Globus pallidus (tissue), 1 donor: ENCODE data around the gene BCAR1.
"Not testable (repeated sequence)": the region's sequence is repeated elsewhere in the genome, so short reads cannot be mapped to it uniquely, and the experiment has no call there.

Experiments used
- DNase-seq: peaks from one replicate; pipeline ENCODE4 v3.0.0-alpha.2; 2015; ENCODE audit warnings: low spot score

Gene BCAR1

GRCh38 chr16:75254359-75254837 lies 3.0 kb upstream of the BCAR1 start:
- DNase-seq = no peak

- no peak for DNase-seq
Observed at GRCh38 chr16:75252946-75253911, 1.8 kb upstream of the BCAR1 start.

GRCh38 chr16:75252049-75252864 lies 833 bp upstream of the BCAR1 start:
- no peak for DNase-seq

GRCh38 chr16:75250809-75251279 lies 580 bp downstream of the BCAR1 start:
- no peak for DNase-seq

- DNase-seq = no peak
Observed at GRCh38 chr16:75250089-75250808, 1.2 kb downstream of the BCAR1 start.

GRCh38 chr16:75249441-75249840 lies 2.0 kb downstream of the BCAR1 start:
- DNase-seq = no peak

GRCh38 chr16:75248536-75249380 lies 2.7 kb downstream of the BCAR1 start:
- peak; percentile 71 for DNase-seq

GRCh38 chr16:75248142-75248535 lies 3.3 kb downstream of the BCAR1 start:
- peak; percentile 93 for DNase-seq

GRCh38 chr16:75247249-75247648 lies 4.2 kb downstream of the BCAR1 start:
- DNase-seq = peak; percentile 96

GRCh38 chr16:75246504-75247205 lies 4.8 kb downstream of the BCAR1 start:
- DNase-seq = no peak

GRCh38 chr16:75244844-75245758 lies 6.3 kb downstream of the BCAR1 start:
- peak; percentile 99 for DNase-seq

- peak; percentile 58 for DNase-seq
Observed at GRCh38 chr16:75244225-75244809, 7.1 kb downstream of the BCAR1 start.

- DNase-seq = no peak
Observed at GRCh38 chr16:75243667-75244224, 7.7 kb downstream of the BCAR1 start.

- not testable (repeated sequence) for DNase-seq
Observed at GRCh38 chr16:75242436-75243078, 8.9 kb downstream of the BCAR1 start.

- DNase-seq = no peak
Observed at GRCh38 chr16:75241955-75242354, 9.5 kb downstream of the BCAR1 start.

GRCh38 chr16:75241412-75241811 lies 10.0 kb downstream of the BCAR1 start:
- no peak for DNase-seq

GRCh38 chr16:75240633-75241032 lies 10.8 kb downstream of the BCAR1 start:
- not testable (repeated sequence) for DNase-seq

GRCh38 chr16:75239542-75240122 lies 11.8 kb downstream of the BCAR1 start:
- DNase-seq = no peak
